Stomach (tissue), 4 donors: ENCODE measurements around the gene EPB41.
"Not testable (repeated sequence)": the region's sequence is repeated elsewhere in the genome, so short reads cannot be mapped to it uniquely, and the experiment has no call there.

Experiments used
- EP300 ChIP-seq: sonication (generic); formaldehyde crosslinking; IDR thresholded peaks from one replicate; pipeline ENCODE4 v1.6.1; 2017; ENCODE audit warnings: antibody characterized with exemption
- POLR2A ChIP-seq, 4 donors: fragments of 450-650 bp; IDR thresholded peaks; one replicate each; pipeline ENCODE4 v1.6.1; 2016; ENCODE audit warnings: antibody characterized with exemption in 4 of 4, control low read depth in 2 of 4, mild to moderate bottlenecking in 1 of 4, moderate library complexity in 1 of 4
- TF ChIP-seq, protein P1 (sequence below), 7 experiments: fragments of 450-650 bp in 4 of 7; fragments of 200-600 bp in 3 of 7; sonication (generic) in 3 of 7; IDR thresholded peaks; one replicate each; pipeline ENCODE4 v1.5.1; 2016 to 2019; ENCODE audit warnings: antibody characterized with exemption in 7 of 7, control low read depth in 2 of 7, mild to moderate bottlenecking in 1 of 7

DNA sequence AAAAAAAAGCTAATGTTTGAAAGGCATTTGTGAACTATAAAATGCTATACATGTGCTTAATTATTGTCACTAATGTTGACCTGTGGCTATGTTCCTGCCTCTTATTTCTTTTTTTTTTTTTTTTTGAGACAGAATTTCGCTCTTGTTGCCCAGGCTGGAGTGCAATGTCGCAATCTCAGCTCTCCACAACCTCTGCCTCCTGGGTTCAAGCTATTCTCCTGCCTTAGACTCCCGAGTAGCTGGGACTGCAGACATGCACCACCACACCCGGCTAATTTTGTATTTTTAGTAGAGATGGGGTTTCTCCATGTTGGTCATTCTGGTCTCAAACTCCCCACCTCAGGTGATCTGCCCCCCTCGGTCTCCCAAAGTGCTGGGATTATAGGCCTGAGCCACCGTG is 193.7 kb downstream of the EPB41 start:
- TF ChIP-seq POLR2A (IDR thresholded peaks at IDR 0.05); EP300: not testable (repeated sequence)
- TF ChIP-seq, protein P1, sequence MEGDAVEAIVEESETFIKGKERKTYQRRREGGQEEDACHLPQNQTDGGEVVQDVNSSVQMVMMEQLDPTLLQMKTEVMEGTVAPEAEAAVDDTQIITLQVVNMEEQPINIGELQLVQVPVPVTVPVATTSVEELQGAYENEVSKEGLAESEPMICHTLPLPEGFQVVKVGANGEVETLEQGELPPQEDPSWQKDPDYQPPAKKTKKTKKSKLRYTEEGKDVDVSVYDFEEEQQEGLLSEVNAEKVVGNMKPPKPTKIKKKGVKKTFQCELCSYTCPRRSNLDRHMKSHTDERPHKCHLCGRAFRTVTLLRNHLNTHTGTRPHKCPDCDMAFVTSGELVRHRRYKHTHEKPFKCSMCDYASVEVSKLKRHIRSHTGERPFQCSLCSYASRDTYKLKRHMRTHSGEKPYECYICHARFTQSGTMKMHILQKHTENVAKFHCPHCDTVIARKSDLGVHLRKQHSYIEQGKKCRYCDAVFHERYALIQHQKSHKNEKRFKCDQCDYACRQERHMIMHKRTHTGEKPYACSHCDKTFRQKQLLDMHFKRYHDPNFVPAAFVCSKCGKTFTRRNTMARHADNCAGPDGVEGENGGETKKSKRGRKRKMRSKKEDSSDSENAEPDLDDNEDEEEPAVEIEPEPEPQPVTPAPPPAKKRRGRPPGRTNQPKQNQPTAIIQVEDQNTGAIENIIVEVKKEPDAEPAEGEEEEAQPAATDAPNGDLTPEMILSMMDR (IDR thresholded peaks at IDR 0.05): not testable (repeated sequence)
